SK-N-SH (cell line): ENCODE measurements around the gene EGF. TPM values are rescaled to one million over a fixed set of nuclear protein-coding genes. Genes with fewer than 3 reads are reported as not detected.
A peak's percentile ranks its signal among the peaks of the same experiment; 100 is the strongest.

Experiments
- CTCF ChIA-PET: fragments of 300-600, 350-600 bp; formaldehyde crosslinking; extraction: SDS; loops from one replicate; lab custom pipeline; 2021; lab: Yijun Ruan, JAX
- POLR2A ChIA-PET: fragments of 350-600 bp; sonication (Branson Sonifier 250); formaldehyde crosslinking; extraction: SDS; loops from one replicate; lab custom pipeline; 2020; ENCODE audit warnings: antibody characterized with exemption, inconsistent platforms; lab: Yijun Ruan, JAX
- DNase-seq: peaks from one replicate; pipeline ENCODE4 v3.0.0; 2012
- H2AFZ ChIP-seq: fragments of 200-600 bp; sonication (generic); 2 replicates; pipeline ENCODE4 v1.8.1; 2016; ENCODE audit warnings: antibody characterized with exemption, mild to moderate bottlenecking, low read depth
- H3F3A ChIP-seq: fragments of 200-600 bp; sonication (generic); replicated peaks from 2 replicates; pipeline ENCODE3; 2016; ENCODE audit warnings: antibody characterized with exemption, mild to moderate bottlenecking; ENCODE audit not compliant: insufficient read depth
- H3K27ac ChIP-seq, 2 experiments: fragments of 200-500 bp in 1 of 2; fragments of 200-600 bp in 1 of 2; sonication (Bioruptor generic) in 1 of 2; sonication (generic), shearing (Covaris generic) in 1 of 2; 2 replicates each; pipeline versions ENCODE4 v1.5.1 to v1.6.1; 2014 to 2016; ENCODE audit warnings: low read depth in 2 of 2, inconsistent platforms in 1 of 2, low read length in 1 of 2, mild to moderate bottlenecking in 1 of 2, mixed read lengths in 1 of 2
- H3K27me3 ChIP-seq: fragments of 200-600 bp; sonication (generic), shearing (Covaris generic); 2 replicates; pipeline ENCODE4 v1.6.1; 2016; ENCODE audit warnings: mixed run types; ENCODE audit not compliant: insufficient read depth
- H3K36me3 ChIP-seq, 2 experiments: fragments of 200-500 bp in 1 of 2; fragments of 200-600 bp in 1 of 2; sonication (Bioruptor generic) in 1 of 2; sonication (generic) in 1 of 2; replicated peaks in 1 of 2; 2 replicates each; pipeline versions ENCODE3 to v1.5.1; 2014 to 2016; ENCODE audit warnings: low read length in 1 of 2, mild to moderate bottlenecking in 1 of 2; ENCODE audit not compliant: insufficient read depth in 2 of 2, control insufficient read depth in 1 of 2
- H3K4me1 ChIP-seq, 2 experiments: fragments of 200-500 bp in 1 of 2; fragments of 200-600 bp in 1 of 2; sonication (Bioruptor generic) in 1 of 2; sonication (generic), shearing (Covaris generic) in 1 of 2; 2 replicates each; pipeline versions ENCODE4 v1.5.1 to v1.6.1; 2014 to 2016; ENCODE audit warnings: low read depth in 1 of 2, low read length in 1 of 2, mixed run types in 1 of 2; ENCODE audit not compliant: insufficient read depth in 2 of 2, control insufficient read depth in 1 of 2
- H3K4me2 ChIP-seq: fragments of 200-600 bp; sonication (generic), shearing (Covaris generic); 2 replicates; pipeline ENCODE4 v1.6.1; 2017; ENCODE audit warnings: mixed run types
- H3K4me3 ChIP-seq, 2 experiments: fragments of 200-500 bp in 1 of 2; fragments of 200-600 bp in 1 of 2; sonication (Bioruptor generic) in 1 of 2; sonication (generic), shearing (Covaris generic) in 1 of 2; 2 replicates each; pipeline versions ENCODE4 v1.5.1 to v1.8.1; 2014 to 2016; ENCODE audit warnings: low read depth in 2 of 2, inconsistent platforms in 1 of 2, low read length in 1 of 2, mild to moderate bottlenecking in 1 of 2, mixed read lengths in 1 of 2, moderate library complexity in 1 of 2
- H3K79me2 ChIP-seq: fragments of 200-600 bp; sonication (generic); 2 replicates; pipeline ENCODE4 v1.8.1; 2017; ENCODE audit warnings: mild to moderate bottlenecking; ENCODE audit not compliant: insufficient read depth
- H3K9ac ChIP-seq: fragments of 200-600 bp; sonication (generic); 2 replicates; pipeline ENCODE4 v1.6.1; 2017; ENCODE audit warnings: mixed run types
- H3K9me2 ChIP-seq: fragments of 200-600 bp; sonication (generic); 2 replicates; pipeline ENCODE4 v1.6.1; 2017; ENCODE audit warnings: mixed run types
- H3K9me3 ChIP-seq: fragments of 200-600 bp; sonication (generic); 2 replicates; pipeline ENCODE4 v1.6.1; 2017; ENCODE audit warnings: mixed run types, mild to moderate bottlenecking, moderate library complexity
- H4K20me1 ChIP-seq: fragments of 200-600 bp; sonication (generic); 2 replicates; pipeline ENCODE4 v1.6.1; 2017; ENCODE audit warnings: mild to moderate bottlenecking, mixed run types; ENCODE audit not compliant: insufficient read depth
- CTCF ChIP-seq: fragments of 200-600 bp; sonication (generic); IDR thresholded peaks from 2 replicates; pipeline ENCODE4 v1.6.1; 2017; ENCODE audit warnings: antibody characterized with exemption, mild to moderate bottlenecking, moderate library complexity
- EP300 ChIP-seq, 2 experiments: IDR thresholded peaks; 2 replicates each; pipeline versions ENCODE4 v1.4.0 to v1.6.1; 2012; ENCODE audit warnings: borderline replicate concordance in 1 of 2, low read depth in 1 of 2, low read length in 1 of 2
- FOXM1 ChIP-seq: IDR thresholded peaks from 2 replicates; pipeline ENCODE4 v1.4.0; 2012; ENCODE audit warnings: low read depth, mild to moderate bottlenecking
- GABPA ChIP-seq: IDR thresholded peaks from 2 replicates; pipeline ENCODE4 v1.4.0; 2012; ENCODE audit warnings: low read depth, mild to moderate bottlenecking
- GATA2 ChIP-seq: sonication (generic); formaldehyde crosslinking; IDR thresholded peaks from 2 replicates; pipeline ENCODE4 v1.5.0; 2020; ENCODE audit warnings: mild to moderate bottlenecking, missing genetic modification reagents
- MAX ChIP-seq: IDR thresholded peaks from 2 replicates; pipeline ENCODE4 v1.4.0; 2012; ENCODE audit warnings: low read depth
- MEF2A ChIP-seq: IDR thresholded peaks from 2 replicates; pipeline ENCODE4 v1.4.0; 2012; ENCODE audit warnings: low read depth, borderline replicate concordance
- NFIC ChIP-seq: IDR thresholded peaks from 2 replicates; pipeline ENCODE4 v1.4.0; 2012; ENCODE audit warnings: borderline replicate concordance
- PBX3 ChIP-seq: IDR thresholded peaks from 2 replicates; pipeline ENCODE4; 2012
- POLR2AphosphoS5 ChIP-seq: IDR thresholded peaks from 2 replicates; pipeline ENCODE4 v1.6.1; 2012; ENCODE audit warnings: low read depth, low read length
- RAD21 ChIP-seq: IDR thresholded peaks from 2 replicates; pipeline ENCODE4 v1.6.1; 2012; ENCODE audit warnings: mild to moderate bottlenecking, low read length
- RXRA ChIP-seq: IDR thresholded peaks from 2 replicates; pipeline ENCODE4 v1.4.0; 2012; ENCODE audit warnings: low read depth, mild to moderate bottlenecking, borderline replicate concordance
- SIN3A ChIP-seq: IDR thresholded peaks from 2 replicates; pipeline ENCODE4 v1.6.1; 2012; ENCODE audit warnings: low read depth, mild to moderate bottlenecking, low read length, moderate library complexity, borderline replicate concordance
- TCF12 ChIP-seq: IDR thresholded peaks from 2 replicates; pipeline ENCODE4 v1.4.0; 2012
- TEAD4 ChIP-seq: IDR thresholded peaks from 2 replicates; pipeline ENCODE4 v1.4.0; 2012; ENCODE audit warnings: mild to moderate bottlenecking, borderline replicate concordance; ENCODE audit not compliant: insufficient read depth
- USF1 ChIP-seq: IDR thresholded peaks from 2 replicates; pipeline ENCODE4 v1.4.0; 2012; ENCODE audit warnings: low read depth, borderline replicate concordance
- YY1 ChIP-seq: IDR thresholded peaks from 2 replicates; pipeline ENCODE4 v1.4.0; 2012; ENCODE audit warnings: low read depth, mild to moderate bottlenecking
- WGBS: methylation state at CpG from one replicate; pipeline ENCODE4 v1.1.6; 2017; ENCODE audit warnings: low lambda C conversion rate; 5-methylcytosine and 5-hydroxymethylcytosine counted together
- polyA plus RNA-seq, 3 experiments: library from polyadenylated mRNA; depleted of rRNA; stranded (reverse); fragments of >200 nt; gene quantifications; 2 replicates each; pipeline ENCODE4 v1.2.3, GENCODE V29; 2012

EGF gene
- polyA plus RNA-seq, 1 of the 3 experiments (the other 2 are of a cell fraction), result 0.89 TPM

- no peaks in the 10 kb centered on the region for H3K36me3 ChIP-seq
- TF ChIP-seq TEAD4, result no peak
- TF ChIP-seq GABPA, result no peak
- TF ChIP-seq FOXM1, result no peak
- TF ChIP-seq POLR2AphosphoS5, result no peak
- TF ChIP-seq EP300 (IDR thresholded peaks at IDR 0.05; ENCODE audit: borderline replicate concordance in 1 of 2, low read depth in 1 of 2, low read length in 1 of 2), result no peak
- no peak for TF ChIP-seq TCF12
- TF ChIP-seq YY1, result no peak
- TF ChIP-seq RAD21, result no peak
- no peak for TF ChIP-seq SIN3A
- H3K9ac ChIP-seq, result no peak overlapping the region
- no peak for DNase-seq
- H3K79me2 ChIP-seq, result no peaks in the 10 kb centered on the region
- ChIA-PET CTCF (no interaction called here), POLR2A (no interaction called here)
- no peak overlapping the region for H3K4me3 ChIP-seq
- H3K4me1 ChIP-seq, result no peaks in the 10 kb centered on the region
- 0 out of 2 replicates have a peak overlapping the region, but pooled peaks have one; percentile 37 for H2AFZ ChIP-seq
- no peaks in the 10 kb centered on the region for H3K9me3 ChIP-seq
- H3K4me2 ChIP-seq, result no peak overlapping the region
- H3F3A ChIP-seq, result no peaks in the 10 kb centered on the region
- no peaks in the 10 kb centered on the region for H3K9me2 ChIP-seq
- H3K27ac ChIP-seq, result no peak overlapping the region
- no peaks in the 10 kb centered on the region; the same call in 1 of the 2 replicates for H3K27me3 ChIP-seq
- 21% methylated on average over 8 of the region's 8 CpGs for WGBS
- H4K20me1 ChIP-seq, result no peaks in the 10 kb centered on the region
Measured at GRCh38 chr4:109959195-109959594, 46.5 kb downstream of the EGF start.

- CTCF ChIA-PET, result interaction anchor here (0.7 kb wide), 1 partner anchor 34 kb away, joined by 3 read pairs; no protein-coding TSS in a partner anchor
- peaks cover 0 to under 1% of the 10 kb centered on the region in 2 experiments; a peak in 1 of 4 replicates for H3K4me1 ChIP-seq
- no peaks in the 10 kb centered on the region; the same call in 1 of the 2 replicates for H3K27me3 ChIP-seq
- no peak overlapping the region for H3K27ac ChIP-seq
- no peak overlapping the region for H2AFZ ChIP-seq
- H3K79me2 ChIP-seq, result no peaks in the 10 kb centered on the region
- no peak overlapping the region for H3K4me3 ChIP-seq
- H3K4me2 ChIP-seq, result no peak overlapping the region
- H3K9ac ChIP-seq, result no peak overlapping the region
- no peaks in the 10 kb centered on the region for H3K9me2 ChIP-seq
- peaks cover 2% of the 10 kb centered on the region for H3F3A ChIP-seq
- no peak for TF ChIP-seq CTCF
- TF ChIP-seq, all 33 proteins: peak for 0
- no peaks in the 10 kb centered on the region for H3K9me3 ChIP-seq
- no peak for DNase-seq
- H3K36me3 ChIP-seq, result no peaks in the 10 kb centered on the region
- POLR2A ChIA-PET, result no interaction called here
- no peaks in the 10 kb centered on the region for H4K20me1 ChIP-seq
Measured at GRCh38 chr4:109962401-109962800, 49.7 kb downstream of the EGF start.

- Histone ChIP-seq H3K36me3 (no peaks in the 10 kb centered on the region), H3K9me3 (no peaks in the 10 kb centered on the region)
- TF ChIP-seq POLR2AphosphoS5 (no peak), YY1 (no peak), GATA2 (no peak), MAX (no peak), NFIC (no peak), PBX3 (no peak), MEF2A (no peak), USF1 (no peak), RXRA (no peak)
- TF ChIP-seq, all 33 proteins: peak for 0
- Histone ChIP-seq H3K4me1 (peaks cover 0 to 3% of the 10 kb centered on the region in 2 experiments; a peak in 1 of 4 replicates), H3F3A (peaks cover 5% of the 10 kb centered on the region), H3K9me2 (no peaks in the 10 kb centered on the region), H3K79me2 (no peaks in the 10 kb centered on the region), H3K4me3 (no peak overlapping the region), H3K4me2 (no peak overlapping the region), H2AFZ (no peak overlapping the region), H3K27me3 (no peaks in the 10 kb centered on the region; the same call in 1 of the 2 replicates), H4K20me1 (no peaks in the 10 kb centered on the region), H3K27ac (no peak overlapping the region), H3K9ac (no peak overlapping the region)
- no peak for DNase-seq
- POLR2A ChIA-PET, result no interaction called here
- CTCF ChIA-PET, result no interaction called here
- WGBS, result 11% methylated on average over 2 of the region's 2 CpGs
Measured at GRCh38 chr4:109966891-109967481, 54.3 kb downstream of the EGF start.
